Islet of Langerhans (tissue), 1 donor: Measurements from ENCODE around the gene HES7.
"Not testable (repeated sequence)": the region's sequence is repeated elsewhere in the genome, so short reads cannot be mapped to it uniquely, and the experiment has no call there.

ENCODE experiments used
- FAIRE-seq: peaks from one replicate; lab custom pipeline; 2011; peaks lifted over from hg19 to GRCh38; lab: Jason Lieb, UNC

HES7 gene

DNA sequence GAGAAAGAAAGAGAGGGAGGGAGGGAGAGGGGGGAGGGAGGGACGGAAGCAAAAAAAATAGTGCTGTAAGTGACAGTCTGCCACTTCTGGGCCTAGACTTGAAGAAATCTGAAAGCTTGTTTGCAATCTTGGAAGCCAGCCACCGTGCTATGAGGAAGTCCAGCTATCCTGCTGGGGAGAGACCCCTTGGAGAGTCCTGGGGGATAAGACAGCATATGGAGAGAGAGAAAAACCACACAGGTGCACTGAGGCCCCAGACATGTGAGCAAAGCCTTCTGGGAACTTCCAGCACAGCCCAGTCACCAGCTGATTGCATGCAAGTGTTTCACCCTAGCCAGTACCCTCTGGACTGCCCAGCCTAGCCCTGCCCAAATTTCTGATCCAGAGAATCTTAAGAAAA lies 23.8 kb downstream of the HES7 start:
- no peak for FAIRE-seq

DNA sequence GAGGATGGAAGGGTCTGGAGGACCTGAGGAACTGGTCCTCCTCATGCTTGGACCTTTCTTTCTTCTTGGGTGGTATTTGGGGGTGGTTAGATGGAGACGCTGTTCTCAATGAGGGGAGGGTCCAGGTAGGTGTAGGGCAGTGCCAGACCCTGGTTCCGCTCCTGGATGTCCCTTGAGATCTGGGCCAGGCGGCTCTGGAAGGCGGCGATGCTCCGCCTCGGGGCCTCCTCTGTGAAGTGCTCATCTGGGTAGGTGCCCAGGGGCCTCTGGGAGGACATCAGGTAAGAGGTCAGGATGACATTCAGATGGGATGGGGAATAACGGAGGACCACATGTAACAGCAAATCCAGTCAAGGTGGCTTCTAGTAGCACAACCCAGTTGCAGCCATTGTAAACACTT lies 27.4 kb downstream of the HES7 start:
- FAIRE-seq = no peak

DNA sequence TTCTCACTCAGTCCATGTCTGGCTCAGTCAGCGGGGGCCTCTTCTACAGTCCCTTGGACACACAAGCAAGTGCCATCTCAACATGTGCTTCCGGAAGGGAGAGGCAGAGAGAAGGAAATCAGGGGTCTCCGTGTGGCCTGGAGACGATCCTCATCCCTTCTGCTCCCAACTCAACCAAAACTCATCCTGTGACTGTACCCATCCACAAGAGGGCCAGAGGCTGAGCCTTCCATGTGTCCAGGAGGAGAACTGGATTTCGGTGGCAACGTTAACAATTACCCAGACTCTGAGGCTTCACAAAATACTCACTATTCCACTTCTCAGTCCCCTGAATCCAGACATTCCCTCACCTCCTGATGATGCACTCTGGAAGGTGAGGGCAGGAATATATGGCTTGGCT lies 28.5 kb downstream of the HES7 start:
- FAIRE-seq = no peak

DNA sequence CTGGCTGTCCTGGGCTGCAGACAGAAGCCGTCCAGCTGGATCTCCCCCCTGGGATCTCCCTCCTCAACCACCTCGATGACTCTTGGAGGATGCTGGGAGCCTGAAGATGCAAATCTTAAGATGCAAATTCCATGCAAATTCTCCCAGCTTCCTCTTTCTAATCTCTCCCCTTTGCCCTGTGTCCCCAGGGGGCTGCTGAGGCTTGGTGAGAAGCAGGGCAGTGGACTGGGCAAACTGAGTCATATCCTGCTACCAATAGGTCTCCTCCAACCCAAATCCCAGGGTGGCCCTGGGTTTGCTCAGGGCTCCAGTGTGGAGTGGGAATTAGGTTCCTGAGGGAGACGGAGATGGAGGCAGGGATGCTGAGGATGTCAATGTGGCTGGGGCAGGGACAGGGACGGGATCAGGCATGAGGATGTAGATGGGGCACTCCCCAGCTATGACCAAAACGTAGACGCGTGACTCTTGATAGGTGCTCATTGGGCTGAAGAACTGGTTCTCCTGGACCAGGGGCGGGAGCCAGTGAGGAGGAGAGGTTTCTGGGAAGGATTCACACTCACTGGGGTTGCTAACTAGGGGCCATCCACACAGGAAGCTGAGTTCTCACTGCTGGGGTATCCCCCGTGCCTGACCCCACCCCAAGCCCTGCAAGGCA lies 32.7 kb downstream of the HES7 start:
- FAIRE-seq = no peak

DNA sequence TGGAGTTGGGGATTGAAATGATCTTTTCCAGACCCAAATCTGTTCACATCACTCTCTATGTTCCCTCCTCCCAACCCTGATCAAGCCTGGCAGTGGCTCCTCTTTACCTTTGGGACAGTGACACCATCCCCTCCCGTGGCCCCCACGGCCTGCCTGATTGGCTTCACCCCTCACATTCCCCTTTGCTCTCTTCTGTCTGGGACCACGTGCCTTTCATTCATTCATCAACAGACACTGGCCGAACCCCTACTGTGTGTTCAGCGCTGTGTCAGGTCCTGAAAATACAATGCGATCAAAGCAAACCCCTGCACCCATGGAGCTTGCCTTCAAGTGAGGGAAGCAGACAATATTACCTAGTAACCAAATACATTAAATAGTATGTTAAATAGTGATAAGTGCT lies 34.2 kb downstream of the HES7 start:
- no peak for FAIRE-seq

DNA sequence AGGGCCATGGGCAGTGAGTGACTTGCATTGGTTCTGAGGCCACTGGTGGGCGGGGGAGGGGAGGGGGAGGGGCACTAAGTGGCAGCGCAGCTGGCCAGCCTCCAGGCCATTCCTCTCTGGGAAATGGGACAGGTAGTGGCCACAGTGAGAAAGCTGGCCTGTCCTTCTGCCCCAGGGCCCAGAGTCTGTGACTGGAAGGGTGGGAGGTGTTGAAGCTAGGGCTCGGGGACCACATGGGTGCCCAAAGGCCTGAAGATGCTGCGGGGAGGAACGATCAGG lies 36.0 kb downstream of the HES7 start:
- FAIRE-seq = no peak

GRCh38 chr17:8087075-8087951 lies 36.6 kb downstream of the HES7 start, which contains the start of gene ALOX12B:
TSS of gene ALOX12B (minus strand) at chr17:8087716. CDS start at chr17:8087442, 274 bp downstream.
- FAIRE-seq = no peak

- no peak for FAIRE-seq
Observed at GRCh38 chr17:8084250-8084649, 39.7 kb downstream of the HES7 start.

DNA sequence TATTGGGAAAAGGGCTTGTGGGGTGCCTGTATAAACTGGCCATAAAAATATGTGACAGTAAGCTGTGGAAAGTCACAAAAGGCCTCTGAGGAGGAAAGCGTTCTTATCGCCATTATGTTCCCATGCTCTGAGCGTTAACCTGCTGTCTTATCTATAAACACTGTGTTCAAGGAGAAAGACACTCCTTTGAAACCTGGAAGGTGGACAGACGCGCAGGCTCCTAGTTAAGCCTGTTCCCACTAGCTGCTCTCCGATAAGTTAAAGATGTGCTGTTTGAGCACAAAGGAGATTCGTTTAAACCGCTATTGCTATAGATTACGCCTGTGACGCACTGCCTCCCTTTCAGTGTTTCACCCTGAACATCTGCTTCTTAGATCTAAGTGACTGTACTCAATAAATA lies 41.6 kb downstream of the HES7 start:
- no peak for FAIRE-seq

DNA sequence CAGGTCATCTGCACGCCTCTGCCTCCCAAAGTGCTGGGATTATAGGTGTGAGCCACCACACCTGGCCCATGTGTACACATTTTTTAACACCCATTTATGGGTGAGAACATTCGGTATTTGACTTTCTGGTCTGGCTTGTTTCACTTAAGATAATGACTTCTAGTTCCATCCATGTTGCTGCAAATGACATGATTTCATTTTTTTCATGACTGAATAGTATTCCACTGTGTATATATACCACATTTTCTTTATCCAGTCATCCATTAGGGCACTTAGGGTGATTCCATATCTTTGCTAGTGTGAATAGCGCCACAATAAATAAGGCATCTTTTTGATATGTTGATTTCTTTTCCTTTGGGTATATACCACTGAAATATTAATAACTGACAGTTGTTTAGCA lies 42.0 kb downstream of the HES7 start:
- FAIRE-seq = no peak

DNA sequence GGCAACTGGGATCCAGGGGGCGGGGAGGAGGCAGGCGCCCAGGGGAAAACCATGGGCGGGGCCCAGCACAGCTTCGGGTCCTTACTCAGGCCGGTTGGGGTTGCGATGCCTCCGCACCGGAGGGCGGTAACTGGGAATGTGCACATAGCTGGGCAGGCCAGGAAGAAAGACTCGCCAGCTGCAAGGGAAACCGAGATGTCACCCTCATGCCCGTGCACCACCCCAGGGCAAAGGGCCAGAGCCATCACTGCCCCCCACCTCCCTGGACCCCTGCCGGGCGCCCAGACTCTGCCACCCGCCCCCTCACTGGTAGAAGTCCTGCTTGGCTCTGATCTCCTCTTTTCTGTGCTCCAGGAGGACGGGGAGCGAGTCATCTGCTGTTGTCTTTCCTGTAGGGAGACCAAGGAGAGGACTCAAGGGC lies 43.1 kb downstream of the HES7 start:
- no peak for FAIRE-seq

- FAIRE-seq = no peak
Observed at GRCh38 chr17:8080208-8080798, 43.6 kb downstream of the HES7 start.

DNA sequence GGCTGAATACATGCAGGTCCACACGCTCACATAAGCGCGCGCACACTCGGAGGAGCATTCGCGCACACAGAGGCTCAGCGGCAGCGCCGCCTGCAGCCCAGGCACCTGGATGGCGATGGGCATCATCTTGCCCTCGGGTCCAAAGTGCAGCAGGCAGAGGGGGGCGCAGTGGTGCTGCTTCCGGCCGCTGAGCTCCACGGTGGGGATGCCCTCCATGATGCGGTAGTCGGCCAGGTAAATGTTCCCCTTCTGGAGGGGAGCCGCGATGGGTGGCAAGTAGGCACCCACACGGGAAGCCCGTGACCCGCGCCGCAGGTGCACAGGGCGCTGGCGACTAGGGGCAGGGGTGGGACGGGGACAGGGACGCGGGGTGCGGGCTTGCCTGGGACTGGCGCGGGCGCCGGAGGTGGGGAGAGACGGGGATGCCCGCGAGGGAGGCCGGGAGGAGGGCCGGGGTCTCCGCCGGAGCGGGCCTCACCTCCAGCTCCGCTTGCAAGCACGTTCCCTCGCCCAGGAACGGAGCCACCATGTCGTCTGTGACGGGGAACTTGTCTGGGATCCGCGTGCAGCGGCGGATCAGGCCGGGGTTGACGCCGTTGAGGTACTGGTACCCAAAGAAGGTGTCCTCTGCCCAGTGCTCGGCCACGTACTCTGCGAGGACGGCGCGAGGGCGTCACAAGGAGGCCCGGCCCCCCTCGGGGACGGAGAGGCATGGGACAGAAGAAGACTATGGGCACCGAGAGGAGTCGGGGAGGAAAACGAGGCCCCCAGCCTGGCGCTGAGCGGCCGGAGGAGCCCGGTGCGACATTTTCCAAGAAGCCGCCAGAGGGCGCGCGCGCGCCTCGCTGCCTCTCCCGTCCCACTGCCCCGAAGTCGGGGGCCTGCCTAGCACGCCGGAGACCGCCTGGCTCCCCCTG lies 44.4 kb downstream of the HES7 start:
- no peak for FAIRE-seq

- FAIRE-seq = not testable (repeated sequence)
Observed at GRCh38 chr17:8077939-8078338, 46.0 kb downstream of the HES7 start.

GRCh38 chr17:8076502-8077266 lies 47.2 kb downstream of the HES7 start:
- no peak for FAIRE-seq

DNA sequence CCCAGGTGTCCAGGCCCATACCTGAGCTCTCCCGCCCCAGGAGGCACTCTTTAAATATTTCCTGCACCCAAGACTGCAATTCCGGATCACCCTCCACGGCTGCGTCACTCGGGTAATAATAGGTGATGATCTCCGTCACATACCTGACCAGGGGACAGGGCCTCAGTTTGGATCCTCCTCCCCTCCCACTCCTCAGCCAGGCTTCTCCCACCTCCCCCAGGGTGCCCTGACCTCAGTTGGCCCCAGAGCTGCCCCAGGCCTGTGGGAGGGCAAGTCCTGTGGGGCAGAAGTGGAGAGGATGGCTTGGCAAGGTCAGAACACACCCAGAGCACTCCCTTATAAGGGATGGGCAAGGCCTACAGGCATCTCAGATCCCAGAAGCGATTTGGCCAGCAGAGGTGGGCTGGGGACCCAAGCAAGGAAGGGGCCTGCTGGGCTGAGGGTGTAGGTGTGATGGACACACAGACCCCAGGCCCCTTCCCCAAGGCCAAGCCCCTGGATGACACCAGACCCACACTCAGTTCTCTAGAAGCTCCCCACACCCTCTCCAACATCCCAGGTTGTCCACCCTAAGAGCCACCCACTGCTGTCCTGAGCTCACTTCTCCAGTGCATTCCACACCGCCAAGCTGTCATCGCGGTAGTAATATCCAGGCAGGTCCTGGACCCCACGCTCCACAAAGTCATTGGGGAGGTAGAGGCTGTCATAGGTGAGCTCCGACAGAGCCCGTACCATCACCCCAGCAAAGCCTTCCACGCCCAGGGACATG lies 48.1 kb downstream of the HES7 start:
- FAIRE-seq = no peak

- no peak for FAIRE-seq
Observed at GRCh38 chr17:8075081-8075480, 48.8 kb downstream of the HES7 start.

- FAIRE-seq = no peak
Observed at GRCh38 chr17:8074554-8074953, 49.4 kb downstream of the HES7 start.

DNA sequence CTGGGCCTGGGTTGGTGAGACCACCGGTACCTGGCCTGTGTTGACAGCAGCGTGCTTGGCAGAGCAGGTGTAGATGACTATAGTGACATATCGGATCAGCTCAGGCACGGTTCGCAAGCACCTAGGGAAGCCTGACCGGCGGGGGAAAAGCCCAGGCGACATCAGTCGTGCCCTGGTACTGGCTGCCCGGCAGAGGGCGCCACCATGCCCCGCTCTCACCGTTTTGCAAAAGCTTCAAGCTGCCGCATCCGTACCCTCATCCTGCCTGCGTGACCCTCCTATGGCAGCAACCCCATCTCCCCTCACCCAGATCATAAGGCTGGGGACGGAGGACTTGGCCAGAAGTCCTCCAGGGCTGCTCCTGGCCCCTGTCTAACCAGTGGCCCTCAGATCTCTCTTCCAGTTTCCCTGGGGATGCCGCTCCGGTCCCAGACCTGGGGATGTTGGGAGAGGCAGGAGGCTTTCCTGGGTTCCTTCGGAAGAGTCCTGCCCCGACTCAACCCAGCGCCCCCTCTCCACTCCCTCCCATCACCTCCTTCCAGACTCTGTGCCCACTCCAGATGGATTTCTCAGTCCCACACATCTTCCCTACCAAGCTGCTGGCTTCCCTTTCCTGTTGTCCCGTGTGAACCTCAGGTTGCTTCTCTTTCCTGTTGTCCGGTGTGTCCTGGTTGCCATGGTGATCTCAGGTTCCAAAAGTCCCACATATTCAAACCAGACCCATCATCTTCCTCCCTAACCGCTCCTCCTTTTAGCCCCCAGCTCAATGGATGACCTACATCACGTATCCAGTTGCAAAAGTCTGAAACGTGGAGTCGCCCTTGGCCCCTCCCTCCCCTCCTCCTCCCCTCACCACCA lies 50.0 kb downstream of the HES7 start:
- no peak for FAIRE-seq
